ENCODE data around the gene RALGPS2. TPM values are rescaled to one million over a fixed set of nuclear protein-coding genes. Genes with fewer than 3 reads are reported as not detected.
A peak's percentile ranks its signal among the peaks of the same experiment; 100 is the strongest.

Gene RALGPS2
- total and polyA plus RNA-seq, 2 of the 13 experiments (the other 11 are each of a cell fraction or from before 2014, with no cell fraction given) = 15.6 to 36.0 TPM

DNA sequence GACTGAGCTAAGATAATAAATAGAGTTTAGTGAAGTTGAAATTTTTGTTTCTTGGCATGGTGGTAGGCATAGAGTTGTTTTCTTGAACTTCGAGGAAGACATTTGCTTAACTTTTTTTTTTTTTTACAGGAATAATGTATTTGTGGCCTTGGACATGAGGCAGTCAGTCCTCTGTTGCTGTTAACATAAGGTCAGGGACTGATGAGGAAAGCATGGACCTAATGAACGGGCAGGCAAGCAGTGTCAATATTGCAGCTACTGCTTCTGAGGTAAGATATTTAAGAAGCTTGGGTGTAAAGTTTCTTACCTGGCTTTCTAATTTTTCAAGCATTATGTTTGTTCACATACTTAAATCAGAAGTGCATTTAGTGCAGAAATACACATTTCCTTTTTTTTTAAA is 51.5 kb downstream of the RALGPS2 start (continued):
- TF ChIP-seq, protein P1, sequence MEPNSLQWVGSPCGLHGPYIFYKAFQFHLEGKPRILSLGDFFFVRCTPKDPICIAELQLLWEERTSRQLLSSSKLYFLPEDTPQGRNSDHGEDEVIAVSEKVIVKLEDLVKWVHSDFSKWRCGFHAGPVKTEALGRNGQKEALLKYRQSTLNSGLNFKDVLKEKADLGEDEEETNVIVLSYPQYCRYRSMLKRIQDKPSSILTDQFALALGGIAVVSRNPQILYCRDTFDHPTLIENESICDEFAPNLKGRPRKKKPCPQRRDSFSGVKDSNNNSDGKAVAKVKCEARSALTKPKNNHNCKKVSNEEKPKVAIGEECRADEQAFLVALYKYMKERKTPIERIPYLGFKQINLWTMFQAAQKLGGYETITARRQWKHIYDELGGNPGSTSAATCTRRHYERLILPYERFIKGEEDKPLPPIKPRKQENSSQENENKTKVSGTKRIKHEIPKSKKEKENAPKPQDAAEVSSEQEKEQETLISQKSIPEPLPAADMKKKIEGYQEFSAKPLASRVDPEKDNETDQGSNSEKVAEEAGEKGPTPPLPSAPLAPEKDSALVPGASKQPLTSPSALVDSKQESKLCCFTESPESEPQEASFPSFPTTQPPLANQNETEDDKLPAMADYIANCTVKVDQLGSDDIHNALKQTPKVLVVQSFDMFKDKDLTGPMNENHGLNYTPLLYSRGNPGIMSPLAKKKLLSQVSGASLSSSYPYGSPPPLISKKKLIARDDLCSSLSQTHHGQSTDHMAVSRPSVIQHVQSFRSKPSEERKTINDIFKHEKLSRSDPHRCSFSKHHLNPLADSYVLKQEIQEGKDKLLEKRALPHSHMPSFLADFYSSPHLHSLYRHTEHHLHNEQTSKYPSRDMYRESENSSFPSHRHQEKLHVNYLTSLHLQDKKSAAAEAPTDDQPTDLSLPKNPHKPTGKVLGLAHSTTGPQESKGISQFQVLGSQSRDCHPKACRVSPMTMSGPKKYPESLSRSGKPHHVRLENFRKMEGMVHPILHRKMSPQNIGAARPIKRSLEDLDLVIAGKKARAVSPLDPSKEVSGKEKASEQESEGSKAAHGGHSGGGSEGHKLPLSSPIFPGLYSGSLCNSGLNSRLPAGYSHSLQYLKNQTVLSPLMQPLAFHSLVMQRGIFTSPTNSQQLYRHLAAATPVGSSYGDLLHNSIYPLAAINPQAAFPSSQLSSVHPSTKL (CRISPR knock-in tag; IDR thresholded peaks at IDR 0.05) = peak; percentile 81
- TF ChIP-seq SALL1 (CRISPR knock-in tag; IDR thresholded peaks at IDR 0.05) (peak; percentile 41; the same call in 1 of the 2 replicates), HNF4A (CRISPR knock-in tag; IDR thresholded peaks at IDR 0.05) (peak; percentile 80), BCL6 (CRISPR knock-in tag; IDR thresholded peaks at IDR 0.05) (peak; percentile 88), SAP130 (CRISPR knock-in tag; IDR thresholded peaks at IDR 0.05; ENCODE audit: low read depth) (peak; percentile 45; the same call in 1 of the 2 replicates), SOX6 (IDR thresholded peaks at IDR 0.05) (no peak), SOX6 (CRISPR knock-in tag; IDR thresholded peaks at IDR 0.05) (peak; percentile 47; the same call in 1 of the 2 replicates), ZNF556 (CRISPR knock-in tag; IDR thresholded peaks at IDR 0.05; ENCODE audit: borderline replicate concordance) (no peak), IRF2 (CRISPR knock-in tag; IDR thresholded peaks at IDR 0.05) (0 out of 2 replicates have a peak, but pooled peaks have one; percentile 19), ISL2 (CRISPR knock-in tag; IDR thresholded peaks at IDR 0.05) (0 out of 2 replicates have a peak, but pooled peaks have one; percentile 18), FOXA3 (CRISPR knock-in tag; IDR thresholded peaks at IDR 0.05) (peak; percentile 81), MTA3 (CRISPR knock-in tag; IDR thresholded peaks at IDR 0.05) (no peak), CEBPG (CRISPR knock-in tag; IDR thresholded peaks at IDR 0.05) (peak; percentile 69), GATAD2A (CRISPR knock-in tag; IDR thresholded peaks at IDR 0.05) (peak; percentile 80), TCF12 (IDR thresholded peaks at IDR 0.05) (no peak), TCF12 (CRISPR knock-in tag; IDR thresholded peaks at IDR 0.05) (no peak), FOXO1 (CRISPR knock-in tag; IDR thresholded peaks at IDR 0.05) (peak; percentile 72; the same call in 1 of the 2 replicates), ELF3 (CRISPR knock-in tag; IDR thresholded peaks at IDR 0.05) (0 out of 2 replicates have a peak, but pooled peaks have one; percentile 43), HMG20A (CRISPR knock-in tag; IDR thresholded peaks at IDR 0.05; ENCODE audit: borderline replicate concordance) (peak; percentile 33; the same call in 1 of the 2 replicates), CHD4 (IDR thresholded peaks at IDR 0.05; ENCODE audit: borderline replicate concordance, low read length) (no peak), RXRB (CRISPR knock-in tag; IDR thresholded peaks at IDR 0.05; ENCODE audit: borderline replicate concordance) (peak; percentile 42; the same call in 1 of the 2 replicates), SOX13 (IDR thresholded peaks at IDR 0.05) (no peak), SOX13 (CRISPR knock-in tag; conservative IDR thresholded peaks at IDR 0.05 in 1 of 2, IDR thresholded peaks at IDR 0.05 in 1 of 2) (peak in 1 of 2 experiments; percentile 68; a peak in 2 of 4 replicates), HNF4G (IDR thresholded peaks at IDR 0.05; ENCODE audit: borderline replicate concordance, low read depth, low read length) (peak; percentile 24; the same call in 1 of the 2 replicates), HNF4G (CRISPR knock-in tag; IDR thresholded peaks at IDR 0.05; ENCODE audit: borderline replicate concordance, low read depth) (no peak), KAT2B (IDR thresholded peaks at IDR 0.05; ENCODE audit: borderline replicate concordance, low read depth, low read length) (no peak)
- TF ChIP-seq, protein P2, sequence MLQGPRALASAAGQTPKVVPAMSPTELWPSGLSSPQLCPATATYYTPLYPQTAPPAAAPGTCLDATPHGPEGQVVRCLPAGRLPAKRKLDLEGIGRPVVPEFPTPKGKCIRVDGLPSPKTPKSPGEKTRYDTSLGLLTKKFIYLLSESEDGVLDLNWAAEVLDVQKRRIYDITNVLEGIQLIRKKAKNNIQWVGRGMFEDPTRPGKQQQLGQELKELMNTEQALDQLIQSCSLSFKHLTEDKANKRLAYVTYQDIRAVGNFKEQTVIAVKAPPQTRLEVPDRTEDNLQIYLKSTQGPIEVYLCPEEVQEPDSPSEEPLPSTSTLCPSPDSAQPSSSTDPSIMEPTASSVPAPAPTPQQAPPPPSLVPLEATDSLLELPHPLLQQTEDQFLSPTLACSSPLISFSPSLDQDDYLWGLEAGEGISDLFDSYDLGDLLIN (CRISPR knock-in tag; IDR thresholded peaks at IDR 0.05; ENCODE audit: borderline replicate concordance) = no peak
- TF ChIP-seq, protein P3, sequence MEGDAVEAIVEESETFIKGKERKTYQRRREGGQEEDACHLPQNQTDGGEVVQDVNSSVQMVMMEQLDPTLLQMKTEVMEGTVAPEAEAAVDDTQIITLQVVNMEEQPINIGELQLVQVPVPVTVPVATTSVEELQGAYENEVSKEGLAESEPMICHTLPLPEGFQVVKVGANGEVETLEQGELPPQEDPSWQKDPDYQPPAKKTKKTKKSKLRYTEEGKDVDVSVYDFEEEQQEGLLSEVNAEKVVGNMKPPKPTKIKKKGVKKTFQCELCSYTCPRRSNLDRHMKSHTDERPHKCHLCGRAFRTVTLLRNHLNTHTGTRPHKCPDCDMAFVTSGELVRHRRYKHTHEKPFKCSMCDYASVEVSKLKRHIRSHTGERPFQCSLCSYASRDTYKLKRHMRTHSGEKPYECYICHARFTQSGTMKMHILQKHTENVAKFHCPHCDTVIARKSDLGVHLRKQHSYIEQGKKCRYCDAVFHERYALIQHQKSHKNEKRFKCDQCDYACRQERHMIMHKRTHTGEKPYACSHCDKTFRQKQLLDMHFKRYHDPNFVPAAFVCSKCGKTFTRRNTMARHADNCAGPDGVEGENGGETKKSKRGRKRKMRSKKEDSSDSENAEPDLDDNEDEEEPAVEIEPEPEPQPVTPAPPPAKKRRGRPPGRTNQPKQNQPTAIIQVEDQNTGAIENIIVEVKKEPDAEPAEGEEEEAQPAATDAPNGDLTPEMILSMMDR (CRISPR knock-in tag; IDR thresholded peaks at IDR 0.05) = 0 out of 2 replicates have a peak, but pooled peaks have one; percentile 4

Data from HepG2 (cell line).